AG20443 (cell line): ENCODE results near the gene TMPRSS9.
"Not testable (repeated sequence)": the region's sequence is repeated elsewhere in the genome, so short reads cannot be mapped to it uniquely, and the experiment has no call there.

ENCODE experiments used
- DNase-seq: peaks from one replicate; pipeline ENCODE4 v3.0.0; 2012; ENCODE audit warnings: low spot score, mixed read lengths

TMPRSS9 gene

DNA sequence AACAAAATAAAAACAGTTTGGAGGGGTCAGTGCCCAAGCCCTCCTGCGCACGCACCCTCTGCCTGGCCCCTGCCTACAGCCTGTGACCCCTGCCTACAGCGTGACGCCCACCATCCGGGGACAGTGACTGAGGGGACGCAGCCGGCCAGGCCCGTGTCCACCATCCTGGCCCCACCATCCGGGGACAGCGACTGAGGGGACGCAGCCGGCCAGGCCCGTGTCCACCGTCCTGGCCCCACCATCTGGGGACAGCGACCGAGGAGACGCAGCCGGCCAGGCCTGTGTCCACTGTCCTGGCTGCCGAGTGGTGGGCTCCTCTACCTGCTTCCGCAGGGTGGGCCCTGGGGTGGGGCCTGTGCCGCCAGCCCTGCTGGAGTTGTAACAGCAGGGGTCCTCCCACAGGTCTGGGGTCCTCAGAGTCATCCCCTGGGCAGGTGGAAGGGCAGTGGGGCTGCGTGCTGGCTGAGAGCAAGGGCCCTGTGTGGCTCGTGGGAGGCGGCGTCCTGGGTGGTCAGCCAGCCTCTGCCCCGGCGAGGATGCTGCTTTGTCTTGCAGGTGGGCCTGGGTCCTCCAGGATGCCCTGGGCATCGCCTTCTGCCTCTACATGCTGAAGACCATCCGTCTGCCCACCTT lies 17.3 kb upstream of the TMPRSS9 start:
- DNase-seq = no peak

DNA sequence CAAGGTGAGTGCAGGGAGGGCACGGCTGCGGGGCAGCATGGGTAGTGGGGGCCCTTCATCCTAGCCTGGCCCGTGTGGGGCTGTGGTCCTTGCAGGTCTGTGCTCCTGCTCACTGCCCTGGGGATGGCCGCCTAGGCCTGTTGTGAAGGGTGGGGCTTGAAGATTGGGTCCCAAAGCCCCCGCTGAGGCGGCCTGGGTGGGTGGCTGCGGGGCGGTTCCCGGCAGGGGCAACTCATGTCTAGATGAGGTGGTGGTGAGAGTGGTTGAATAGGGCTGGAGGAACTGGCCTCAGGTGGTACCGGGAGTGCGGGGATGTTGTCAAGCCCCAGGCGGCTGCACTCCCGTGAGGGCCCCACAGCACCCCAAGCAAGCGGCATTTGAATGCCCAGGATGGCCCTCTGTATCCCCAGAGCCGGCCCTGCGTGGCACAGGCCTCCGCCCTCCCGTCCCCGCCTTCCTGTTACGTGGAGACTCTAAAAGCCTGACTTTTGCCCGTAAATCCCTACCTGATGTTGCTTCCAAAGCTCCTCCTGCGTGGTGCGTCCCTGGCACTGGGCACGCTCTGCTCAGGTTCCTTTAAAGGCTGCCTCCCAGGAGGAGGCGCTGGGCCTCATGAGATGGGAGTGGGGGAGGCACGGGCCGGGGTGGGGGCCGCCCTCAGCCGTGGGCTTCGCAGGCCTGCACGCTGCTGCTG lies 16.6 kb upstream of the TMPRSS9 start:
- no peak for DNase-seq

DNA sequence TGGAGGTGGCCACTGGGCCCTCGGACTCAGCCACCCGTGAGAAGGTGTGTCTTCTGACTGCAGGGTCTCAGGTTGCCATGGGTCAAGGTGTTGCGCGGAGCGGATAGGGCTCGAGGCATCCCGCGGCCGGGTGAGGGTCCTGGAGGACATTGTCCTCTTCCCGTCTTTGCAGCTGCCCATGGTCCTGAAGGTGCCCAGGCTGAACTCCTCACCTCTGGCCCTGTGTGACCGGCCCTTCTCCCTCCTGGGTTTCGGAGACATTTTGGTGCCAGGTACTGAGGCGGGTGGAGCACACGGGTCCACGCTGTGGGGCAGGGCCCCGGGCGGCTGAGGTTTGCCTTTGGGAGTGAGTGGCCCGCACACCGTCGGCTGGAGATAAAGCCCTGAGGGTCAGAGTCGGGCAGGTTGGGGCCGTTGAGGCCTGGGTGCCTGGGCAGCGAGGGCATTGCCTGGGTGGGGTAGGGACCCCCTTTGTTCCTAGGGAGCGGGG lies 15.6 kb upstream of the TMPRSS9 start:
- DNase-seq = no peak

DNA sequence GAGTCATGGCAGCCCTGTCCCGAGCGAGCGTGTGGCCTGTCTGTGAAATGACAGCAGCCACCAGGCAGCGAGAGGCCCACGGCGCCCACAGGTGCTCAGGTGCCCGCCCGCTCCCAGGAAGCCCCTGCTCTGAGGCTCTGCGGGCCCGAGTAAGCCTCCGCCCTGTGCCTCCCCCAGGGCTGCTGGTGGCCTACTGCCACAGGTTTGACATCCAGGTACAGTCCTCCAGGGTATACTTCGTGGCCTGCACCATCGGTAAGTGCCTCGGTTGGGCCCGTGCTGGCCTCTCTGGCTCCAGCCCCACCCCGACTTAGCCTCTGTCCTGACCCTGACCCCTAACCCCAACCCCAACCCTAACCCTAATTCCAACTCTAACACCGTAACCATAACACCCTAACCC lies 15.0 kb upstream of the TMPRSS9 start:
- no peak for DNase-seq

DNA sequence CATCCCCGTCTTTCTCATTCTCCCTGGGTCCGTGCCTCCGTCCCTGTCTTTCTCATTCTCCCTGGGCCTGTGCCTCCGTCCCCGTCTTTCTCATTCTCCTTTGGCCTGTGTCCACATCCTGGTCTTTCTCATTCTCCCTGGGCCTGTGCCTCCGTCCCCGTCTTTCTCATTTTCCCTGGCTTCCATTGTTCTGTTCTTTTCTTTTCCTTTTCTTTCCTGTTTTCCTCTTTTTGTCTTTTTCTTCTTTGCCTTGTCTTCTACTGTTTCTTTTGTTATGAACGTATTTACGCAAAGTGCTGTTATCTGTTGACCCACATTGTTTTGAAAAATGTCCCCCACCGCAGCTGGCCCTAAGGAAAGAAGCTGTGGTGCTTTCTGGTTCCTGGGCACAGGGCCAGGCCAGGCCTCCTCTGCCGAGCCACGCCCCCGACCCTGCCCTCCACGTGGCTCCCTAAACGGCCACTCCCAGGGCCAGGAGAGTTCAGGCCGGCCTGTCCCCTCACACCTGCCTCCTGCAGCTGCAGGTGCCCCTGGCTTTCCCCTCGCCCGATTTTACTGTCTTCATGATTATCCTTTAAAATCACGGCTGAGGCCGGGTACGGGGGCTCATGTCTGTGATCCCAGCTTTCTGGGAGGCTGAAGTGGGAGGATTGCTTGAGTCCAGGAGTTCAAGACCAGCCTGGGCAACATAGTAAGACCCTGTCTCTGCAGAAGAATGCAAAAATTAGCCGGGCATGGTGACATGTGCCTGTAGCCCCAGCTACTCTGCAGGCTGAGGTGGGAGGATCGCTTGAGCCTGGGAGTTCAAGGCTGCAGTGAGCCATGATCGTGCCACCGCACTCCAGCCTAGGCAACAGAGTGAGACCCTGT lies 14.0 kb upstream of the TMPRSS9 start:
- peak; percentile 49 for DNase-seq

DNA sequence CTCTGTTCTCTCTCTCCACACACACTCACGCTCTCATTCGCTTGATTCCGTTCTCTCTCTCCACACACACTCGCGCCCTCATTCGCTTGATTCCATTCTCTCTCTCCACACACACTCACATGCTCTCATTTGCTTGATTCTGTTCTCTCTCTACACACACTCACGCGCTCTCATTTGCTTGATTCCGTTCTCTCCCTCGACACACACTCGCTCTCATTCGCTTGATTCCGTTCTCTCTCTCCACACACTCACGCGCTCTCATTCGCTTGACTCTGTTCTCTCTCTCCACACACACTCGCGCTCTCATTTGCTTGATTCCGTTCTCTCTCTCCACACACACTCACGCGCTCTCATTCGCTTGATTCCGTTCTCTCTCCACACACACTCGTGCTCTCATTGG lies 10.2 kb upstream of the TMPRSS9 start:
- DNase-seq = not testable (repeated sequence)

- DNase-seq = no peak
Observed at GRCh38 chr19:2350656-2351055, 9.4 kb upstream of the TMPRSS9 start.

DNA sequence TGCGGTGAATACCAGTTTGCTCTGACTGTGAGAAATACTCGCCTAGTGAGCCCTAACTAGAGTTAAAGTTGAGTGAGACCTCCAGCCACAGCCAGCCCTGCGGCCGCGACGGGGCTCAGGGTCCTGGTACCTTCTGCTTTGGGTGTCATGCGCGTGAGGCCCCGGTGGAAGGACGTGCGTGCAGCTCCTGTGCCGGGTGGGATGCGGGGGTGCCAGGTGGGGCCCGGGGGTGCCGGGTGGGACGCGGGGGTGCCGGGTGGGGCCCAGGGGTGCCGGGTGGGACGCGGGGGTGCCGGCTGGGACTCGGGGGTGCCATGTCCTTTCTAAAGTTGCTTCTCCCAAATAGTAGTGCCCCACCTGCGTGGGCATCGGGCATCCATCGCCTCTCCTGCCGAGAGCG lies 8.5 kb upstream of the TMPRSS9 start:
- DNase-seq = no peak

DNA sequence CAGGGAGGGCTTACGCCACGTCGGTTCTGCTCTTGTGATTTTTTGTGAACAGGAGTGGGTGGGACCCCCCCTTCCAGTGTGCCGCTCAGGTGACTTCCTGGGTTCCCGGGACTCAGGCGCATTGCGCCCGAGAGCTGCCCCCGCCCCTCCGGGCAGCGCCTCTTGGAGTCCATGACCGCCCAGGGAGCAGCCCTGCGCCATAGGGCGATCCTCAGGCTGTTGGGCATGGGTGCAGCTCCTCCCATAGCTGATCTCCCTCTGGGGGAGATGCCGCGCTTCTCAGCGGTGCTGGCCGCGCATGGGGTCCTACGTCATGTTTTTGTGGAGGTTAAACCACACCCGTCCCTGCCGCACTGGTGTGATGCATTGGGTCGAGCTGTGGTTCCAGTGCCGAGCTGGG lies 7.9 kb upstream of the TMPRSS9 start:
- no peak for DNase-seq

- no peak for DNase-seq
Observed at GRCh38 chr19:2353159-2353886, 6.7 kb upstream of the TMPRSS9 start.

- no peak for DNase-seq
Observed at GRCh38 chr19:2353887-2354592, 6.0 kb upstream of the TMPRSS9 start.

DNA sequence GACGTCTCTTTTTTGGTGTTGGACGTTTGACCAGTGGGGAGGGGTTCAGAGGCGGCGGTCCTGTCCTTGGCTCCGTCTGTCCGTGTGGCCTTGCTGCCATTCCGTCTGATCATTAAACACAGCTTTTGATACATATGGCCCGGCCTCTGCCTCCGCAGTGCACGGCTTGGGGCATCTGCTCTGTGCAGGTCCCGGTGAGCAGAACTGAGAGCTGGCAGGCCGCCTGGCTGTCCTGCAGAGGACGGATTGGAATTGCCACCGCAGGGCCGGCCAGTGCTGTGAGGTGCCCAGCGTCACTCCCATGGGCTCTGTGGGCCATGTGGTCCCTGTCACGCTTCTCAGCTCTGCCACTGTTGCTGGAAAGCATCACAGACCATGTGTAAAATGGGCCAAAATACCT lies 5.4 kb upstream of the TMPRSS9 start:
- DNase-seq = no peak

DNA sequence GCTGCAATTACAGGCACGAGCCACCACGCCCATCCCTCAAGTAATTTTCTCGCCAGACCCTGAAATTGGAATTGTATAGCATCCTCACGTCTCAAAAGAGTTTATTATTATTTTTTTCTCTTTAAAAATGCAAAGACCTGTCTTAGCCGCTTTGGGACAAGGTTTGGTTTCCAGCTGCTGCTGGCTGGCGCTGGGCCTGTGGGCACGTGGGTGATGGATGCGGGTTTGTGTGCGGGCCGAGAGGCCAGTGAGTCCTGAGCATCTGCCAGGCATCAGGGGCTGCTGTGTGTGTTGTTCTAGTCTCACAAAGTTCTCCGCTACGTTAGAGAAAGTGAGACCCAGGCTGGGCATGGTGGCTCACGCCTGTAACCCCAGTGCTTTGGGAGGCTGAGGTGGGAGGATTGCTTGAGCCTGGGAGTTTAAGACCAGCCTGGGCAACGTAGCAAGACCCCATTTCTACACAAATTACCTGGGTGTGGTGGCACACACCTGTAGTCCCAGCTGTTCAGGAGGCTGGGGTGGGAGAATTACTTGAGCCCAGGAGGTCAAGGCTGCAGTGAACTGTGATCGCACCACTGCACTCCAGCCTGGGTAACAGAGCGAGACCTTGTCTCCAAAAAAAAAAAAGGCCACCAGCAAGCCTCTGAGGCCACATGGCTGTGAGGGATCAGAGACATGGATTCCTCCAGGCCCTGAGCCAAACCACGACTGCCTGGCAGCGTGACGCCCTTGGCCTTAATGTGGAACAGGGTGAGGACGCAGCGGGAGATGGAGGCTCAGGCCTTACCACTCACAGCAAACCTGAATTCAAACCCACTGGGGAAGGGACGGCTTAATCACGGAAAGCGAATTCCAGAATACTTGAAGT lies 4.7 kb upstream of the TMPRSS9 start:
- peak; percentile 92 for DNase-seq

DNA sequence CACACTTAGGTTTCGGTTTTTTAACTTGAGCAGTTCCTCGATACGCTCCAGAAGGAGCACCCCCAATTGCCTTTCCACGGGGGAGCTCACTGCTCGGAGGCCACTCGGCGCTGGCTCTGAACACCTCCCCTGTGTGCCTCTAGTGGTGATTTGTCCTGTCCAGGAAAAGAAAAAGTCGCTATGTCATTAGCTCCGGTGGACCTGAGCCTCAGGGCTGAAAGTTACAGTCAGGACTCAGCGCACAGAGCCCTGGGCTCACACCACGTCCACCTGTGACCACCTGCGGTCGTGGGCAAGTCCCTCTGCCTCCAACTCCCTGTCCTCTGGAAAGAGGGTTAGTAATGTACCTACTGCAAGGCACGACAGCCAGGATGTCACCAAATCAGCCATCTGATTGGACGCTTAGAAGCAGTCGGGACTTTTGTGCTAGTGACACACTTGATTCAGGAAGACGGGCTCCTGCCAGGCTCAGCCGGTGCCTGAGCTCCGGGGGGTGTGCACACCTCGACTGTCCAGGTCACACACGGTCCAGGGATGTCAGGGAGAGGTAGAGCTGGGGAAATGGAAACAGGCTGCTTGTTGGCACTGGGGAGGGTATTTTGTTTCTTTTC lies 3.9 kb upstream of the TMPRSS9 start:
- no peak for DNase-seq

- no peak for DNase-seq
Observed at GRCh38 chr19:2357279-2358206, 2.5 kb upstream of the TMPRSS9 start.

- no peak for DNase-seq
Observed at GRCh38 chr19:2358548-2359173, 1.4 kb upstream of the TMPRSS9 start.

DNA sequence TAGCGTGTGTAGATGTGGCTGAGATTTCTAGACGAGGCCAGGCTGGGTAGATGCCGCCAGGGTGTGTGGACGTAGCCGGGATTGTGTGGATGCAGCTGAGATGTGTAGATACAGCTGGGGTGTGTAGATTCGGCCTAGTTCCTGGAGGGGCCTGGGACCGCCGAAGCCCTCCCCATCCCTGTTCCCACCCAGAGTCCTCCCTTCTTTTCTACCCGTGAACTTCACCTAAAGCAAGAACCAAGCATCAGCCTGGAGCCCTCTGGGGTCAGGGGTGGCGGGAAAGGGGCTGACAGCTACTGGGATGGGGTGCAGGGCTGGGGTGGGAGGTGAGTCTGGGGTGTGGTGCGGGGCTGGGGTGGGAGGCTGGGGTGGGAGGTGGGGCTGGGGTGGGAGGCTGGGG lies 768 bp downstream of the TMPRSS9 start:
- no peak for DNase-seq

- no peak for DNase-seq
Observed at GRCh38 chr19:2361246-2362045, 1.4 kb downstream of the TMPRSS9 start.
